WTC11 (cell line): ENCODE results near the gene PFN1. TPM values are rescaled to one million over a fixed set of nuclear protein-coding genes. Genes with fewer than 3 reads are reported as not detected.

Experiments used
- ATAC-seq: fragments of 200-7000 bp; cut with Tn5 transposase; 2 replicates; pipeline ENCODE4 v1.10.0; 2021; ENCODE audit warnings: mild to moderate bottlenecking, moderate library complexity
- CTCF ChIA-PET: fragments of 300-600 bp; sonication (Branson Sonifier 250); formaldehyde crosslinking; loops from one replicate; lab custom pipeline; 2021; ENCODE audit warnings: antibody characterized with exemption; lab: Charles Lee
- POLR2A ChIA-PET: fragments of 350-600 bp; sonication (Branson Sonifier 250); formaldehyde crosslinking; loops from one replicate; lab custom pipeline; 2021; ENCODE audit warnings: antibody characterized with exemption; lab: Charles Lee
- DNase-seq: peaks from one replicate; pipeline ENCODE4 v3.0.0; 2021; ENCODE audit warnings: low spot score
- H3K27ac Mint-ChIP-seq: 2 replicates; pipeline ENCODE4 v1.8.0; 2021; ENCODE audit warnings: mixed read lengths
- H3K27me3 Mint-ChIP-seq: 2 replicates; pipeline ENCODE4 v1.8.0; 2021; ENCODE audit warnings: low read depth, mild to moderate bottlenecking, moderate library complexity, mixed read lengths
- H3K36me3 Mint-ChIP-seq: 2 replicates; pipeline ENCODE4 v1.8.0; 2021; ENCODE audit warnings: mixed read lengths
- H3K4me1 Mint-ChIP-seq: 2 replicates; pipeline ENCODE4 v1.8.0; 2022; ENCODE audit warnings: mixed read lengths
- H3K4me3 Mint-ChIP-seq: 2 replicates; pipeline ENCODE4 v1.8.0; 2021; ENCODE audit warnings: mild to moderate bottlenecking, moderate library complexity, mixed read lengths
- H3K9me3 Mint-ChIP-seq: 2 replicates; pipeline ENCODE4 v1.8.0; 2021; ENCODE audit warnings: mixed read lengths
- ELF4 ChIP-seq: sonication (generic); formaldehyde crosslinking; IDR thresholded peaks from 2 replicates; pipeline ENCODE4 v1.8.1; 2022; ENCODE audit warnings: low read depth, mild to moderate bottlenecking, moderate library complexity, missing genetic modification reagents
- FOXK1 ChIP-seq: sonication (generic); formaldehyde crosslinking; IDR thresholded peaks from 2 replicates; pipeline ENCODE4 v1.8.0; 2022; ENCODE audit warnings: mild to moderate bottlenecking, moderate library complexity, missing genetic modification reagents
- HMGA2 ChIP-seq: fragments of 250-450 bp; sonication (Bioruptor Pico); IDR thresholded peaks from 2 replicates; pipeline ENCODE4 v1.4.0; 2021; ENCODE audit warnings: mild to moderate bottlenecking, moderate library complexity
- NFYB ChIP-seq: sonication (generic); formaldehyde crosslinking; conservative IDR thresholded peaks from 2 replicates; pipeline ENCODE4 v1.8.0; 2022; ENCODE audit warnings: low read depth, missing genetic modification reagents
- NR3C1 ChIP-seq: sonication (generic); formaldehyde crosslinking; conservative IDR thresholded peaks from 2 replicates; pipeline ENCODE4 v1.8.1; 2023; ENCODE audit warnings: low read depth, mild to moderate bottlenecking, missing genetic modification reagents
- PRRX2 ChIP-seq: fragments of 250-450 bp; sonication (Bioruptor Pico); IDR thresholded peaks from 2 replicates; pipeline ENCODE4 v1.8.0; 2021; ENCODE audit warnings: mild to moderate bottlenecking
- TEAD4 ChIP-seq: sonication (generic); formaldehyde crosslinking; IDR thresholded peaks from 2 replicates; pipeline ENCODE4 v1.8.0; 2022; ENCODE audit warnings: mild to moderate bottlenecking, missing genetic modification reagents
- TP53 ChIP-seq: sonication (generic); formaldehyde crosslinking; IDR thresholded peaks from 2 replicates; pipeline ENCODE4 v1.8.1; 2023; ENCODE audit warnings: mild to moderate bottlenecking, missing genetic modification reagents
- ZNF671 ChIP-seq: fragments of 250-450 bp; sonication (Bioruptor Pico); IDR thresholded peaks from 2 replicates; pipeline ENCODE4 v1.8.0; 2021; ENCODE audit warnings: mild to moderate bottlenecking
- total RNA-seq: library from RNA; stranded (reverse); gene quantifications from 3 replicates; pipeline ENCODE4 v1.2.3, GENCODE V29; 2021
- TF ChIP-seq, protein P1 (sequence below): sonication (generic); formaldehyde crosslinking; IDR thresholded peaks from 2 replicates; pipeline ENCODE4 v1.8.1; 2023; ENCODE audit warnings: mild to moderate bottlenecking, missing genetic modification reagents, moderate library complexity
- TF ChIP-seq, protein P2 (sequence below): fragments of 250-450 bp; sonication (Bioruptor Pico); conservative IDR thresholded peaks from 2 replicates; pipeline ENCODE4 v1.9.0; 2021; ENCODE audit warnings: mild to moderate bottlenecking
- TF ChIP-seq, protein P3 (sequence below): fragments of 250-450 bp; sonication (Bioruptor Pico); IDR thresholded peaks from 2 replicates; pipeline ENCODE4 v1.9.0; 2021; ENCODE audit warnings: moderate library complexity, mild to moderate bottlenecking, inconsistent platforms, borderline replicate concordance
- TF ChIP-seq, protein P4 (sequence below): fragments of 200-600 bp; IDR thresholded peaks from 2 replicates; pipeline ENCODE4 v1.8.0; 2022; ENCODE audit warnings: antibody characterized with exemption
- TF ChIP-seq, protein P5 (sequence below): sonication (generic); formaldehyde crosslinking; IDR thresholded peaks from 2 replicates; pipeline ENCODE4 v1.8.1; 2022; ENCODE audit warnings: mild to moderate bottlenecking, moderate library complexity, missing genetic modification reagents
- TF ChIP-seq, protein P6 (sequence below): fragments of 250-450 bp; sonication (Bioruptor Pico); IDR thresholded peaks from 2 replicates; pipeline ENCODE4 v1.9.0; 2021; ENCODE audit warnings: mild to moderate bottlenecking
- TF ChIP-seq, protein P7 (sequence below): sonication (generic); formaldehyde crosslinking; IDR thresholded peaks from 2 replicates; pipeline ENCODE4 v1.8.1; 2022; ENCODE audit warnings: missing genetic modification reagents, borderline replicate concordance
- TF ChIP-seq, protein P8 (sequence below): fragments of 250-450 bp; sonication (Bioruptor Pico); IDR thresholded peaks from 2 replicates; pipeline ENCODE4 v1.8.0; 2021; ENCODE audit warnings: mild to moderate bottlenecking

PFN1 gene
- total RNA-seq, 1 experiment from 2014 or later, result 1,289 TPM

DNA sequence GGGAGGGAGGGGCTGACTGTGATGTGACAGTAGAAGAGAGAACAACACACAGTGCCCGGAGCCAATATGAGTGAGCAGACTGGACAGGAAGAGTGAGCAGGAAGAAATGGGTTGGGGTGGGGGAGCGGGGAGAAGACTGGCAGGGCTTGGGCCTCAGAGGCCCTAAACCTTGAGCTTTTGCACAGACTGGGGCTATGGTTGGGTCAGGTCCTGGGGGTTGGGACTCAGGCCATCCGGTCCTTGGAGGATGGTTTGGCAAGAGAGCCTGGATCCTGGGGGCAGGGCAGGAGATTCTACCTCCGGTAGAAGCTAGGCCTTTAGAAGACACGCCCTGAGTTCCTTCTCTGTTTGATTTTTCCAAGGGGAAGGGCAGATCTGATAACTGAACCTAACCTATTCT lies 38.1 kb upstream of the PFN1 start (continued):
- no peak for TF ChIP-seq HMGA2
- TF ChIP-seq, protein P1, sequence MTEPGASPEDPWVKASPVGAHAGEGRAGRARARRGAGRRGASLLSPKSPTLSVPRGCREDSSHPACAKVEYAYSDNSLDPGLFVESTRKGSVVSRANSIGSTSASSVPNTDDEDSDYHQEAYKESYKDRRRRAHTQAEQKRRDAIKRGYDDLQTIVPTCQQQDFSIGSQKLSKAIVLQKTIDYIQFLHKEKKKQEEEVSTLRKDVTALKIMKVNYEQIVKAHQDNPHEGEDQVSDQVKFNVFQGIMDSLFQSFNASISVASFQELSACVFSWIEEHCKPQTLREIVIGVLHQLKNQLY, result no peak
- TF ChIP-seq TP53 (CRISPR knock-in tag), result no peak
- TF ChIP-seq FOXK1 (CRISPR knock-in tag), result no peak
- TF ChIP-seq NFYB (CRISPR knock-in tag), result no peak
- TF ChIP-seq, protein P2, sequence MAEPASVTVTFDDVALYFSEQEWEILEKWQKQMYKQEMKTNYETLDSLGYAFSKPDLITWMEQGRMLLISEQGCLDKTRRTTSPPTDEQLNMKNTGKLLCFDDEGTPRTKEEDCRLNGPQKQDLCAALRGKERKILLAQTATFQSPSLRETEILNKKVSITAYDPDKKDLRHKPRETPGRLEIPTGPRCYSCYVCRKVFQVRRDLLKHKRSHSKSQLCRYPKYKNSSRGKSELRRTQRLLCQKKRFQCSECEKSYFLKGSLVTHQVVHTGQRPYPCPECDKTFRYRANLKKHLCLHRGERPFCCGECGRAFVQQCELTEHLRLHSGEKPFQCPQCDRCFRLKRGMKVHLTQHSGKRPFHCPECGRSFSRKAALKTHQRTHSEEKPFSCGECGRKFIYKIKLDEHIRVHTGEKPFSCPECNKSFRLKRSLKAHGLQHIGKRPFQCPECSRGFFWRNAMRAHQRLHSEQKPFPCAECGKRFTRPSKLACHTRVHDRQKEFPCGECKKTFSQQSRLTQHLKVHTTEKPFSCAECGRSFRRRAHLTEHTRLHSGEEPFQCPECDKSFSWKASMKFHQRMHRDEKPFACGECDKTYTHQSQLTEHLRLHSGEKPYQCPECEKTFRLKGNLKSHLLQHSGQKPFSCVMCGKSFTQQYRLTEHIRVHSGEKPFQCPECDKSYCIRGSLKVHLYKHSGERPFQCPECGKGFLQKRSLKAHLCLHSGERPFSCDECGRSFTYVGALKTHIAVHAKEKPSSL (CRISPR knock-in tag), result no peak
- no peak for TF ChIP-seq NR3C1 (CRISPR knock-in tag)
- TF ChIP-seq ZNF671 (CRISPR knock-in tag), result no peak

DNA sequence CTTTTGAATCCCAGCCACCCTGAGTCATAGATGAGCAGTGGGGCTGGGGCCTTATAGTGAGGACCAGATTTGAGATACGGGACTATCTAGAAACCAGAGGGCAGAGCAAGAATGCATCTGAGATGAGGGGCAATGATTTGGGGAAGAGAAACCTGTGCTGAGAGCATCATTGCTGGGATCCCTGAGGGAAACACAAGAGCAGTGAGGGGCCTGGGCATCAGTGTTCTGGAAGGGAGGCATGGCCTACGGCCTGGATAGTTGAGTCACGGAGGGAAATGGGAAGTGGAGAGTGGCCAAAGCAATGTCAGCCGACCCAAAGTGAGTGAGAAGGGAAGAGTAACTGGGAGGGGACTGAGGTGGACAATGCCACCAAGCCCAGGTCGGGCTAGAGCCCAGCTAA lies 34.0 kb upstream of the PFN1 start:
- ATAC-seq (no peak), DNase-seq (no peak)
- Mint-ChIP-seq H3K4me3 (no peak overlapping the region), H3K4me1 (peaks cover 15% of the 10 kb centered on the region), H3K27me3 (peaks cover 37% of the 10 kb centered on the region), H3K36me3 (no peaks in the 10 kb centered on the region), H3K9me3 (no peaks in the 10 kb centered on the region), H3K27ac (no peak overlapping the region)
- ChIA-PET POLR2A (no interaction called here), CTCF (no interaction called here)
- TF ChIP-seq, protein P3, sequence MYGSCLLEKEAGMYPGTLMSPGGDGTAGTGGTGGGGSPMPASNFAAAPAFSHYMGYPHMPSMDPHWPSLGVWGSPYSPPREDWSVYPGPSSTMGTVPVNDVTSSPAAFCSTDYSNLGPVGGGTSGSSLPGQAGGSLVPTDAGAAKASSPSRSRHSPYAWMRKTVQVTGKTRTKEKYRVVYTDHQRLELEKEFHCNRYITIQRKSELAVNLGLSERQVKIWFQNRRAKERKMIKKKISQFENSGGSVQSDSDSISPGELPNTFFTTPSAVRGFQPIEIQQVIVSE (CRISPR knock-in tag), result no peak

DNA sequence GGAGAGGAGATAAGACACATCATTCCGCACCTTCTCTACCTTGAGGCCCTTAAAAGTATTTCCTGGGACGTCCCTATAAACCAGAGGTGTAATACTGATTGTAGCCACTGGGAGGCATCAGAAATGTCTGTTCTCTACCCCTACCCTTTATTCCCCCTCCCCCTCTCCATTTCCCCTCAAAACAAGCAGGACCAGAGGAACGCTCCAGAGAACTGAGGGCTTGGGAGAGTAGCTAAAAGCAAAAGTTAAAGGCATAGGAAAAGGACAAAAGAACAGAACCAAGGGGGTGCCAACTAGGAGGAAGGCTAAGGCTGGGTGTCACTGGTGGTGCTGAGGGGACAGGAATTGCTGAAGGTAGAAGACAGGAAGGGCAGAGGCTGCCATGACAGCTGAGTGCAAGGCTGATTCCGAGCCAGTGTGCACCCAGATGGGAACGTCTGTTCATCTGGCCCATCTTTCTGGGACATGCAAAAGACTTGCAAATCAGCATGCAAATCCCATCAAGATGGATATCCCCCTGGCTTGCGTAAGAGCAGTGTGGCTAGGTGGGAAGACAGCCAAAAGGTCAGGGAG lies 32.4 kb upstream of the PFN1 start:
- Mint-ChIP-seq H3K27ac (no peak overlapping the region), H3K27me3 (peaks cover 43% of the 10 kb centered on the region), H3K4me3 (no peak overlapping the region), H3K4me1 (peaks cover 5% of the 10 kb centered on the region), H3K36me3 (no peaks in the 10 kb centered on the region), H3K9me3 (no peaks in the 10 kb centered on the region)
- peak; percentile 91 for ATAC-seq
- TF ChIP-seq, protein P4, sequence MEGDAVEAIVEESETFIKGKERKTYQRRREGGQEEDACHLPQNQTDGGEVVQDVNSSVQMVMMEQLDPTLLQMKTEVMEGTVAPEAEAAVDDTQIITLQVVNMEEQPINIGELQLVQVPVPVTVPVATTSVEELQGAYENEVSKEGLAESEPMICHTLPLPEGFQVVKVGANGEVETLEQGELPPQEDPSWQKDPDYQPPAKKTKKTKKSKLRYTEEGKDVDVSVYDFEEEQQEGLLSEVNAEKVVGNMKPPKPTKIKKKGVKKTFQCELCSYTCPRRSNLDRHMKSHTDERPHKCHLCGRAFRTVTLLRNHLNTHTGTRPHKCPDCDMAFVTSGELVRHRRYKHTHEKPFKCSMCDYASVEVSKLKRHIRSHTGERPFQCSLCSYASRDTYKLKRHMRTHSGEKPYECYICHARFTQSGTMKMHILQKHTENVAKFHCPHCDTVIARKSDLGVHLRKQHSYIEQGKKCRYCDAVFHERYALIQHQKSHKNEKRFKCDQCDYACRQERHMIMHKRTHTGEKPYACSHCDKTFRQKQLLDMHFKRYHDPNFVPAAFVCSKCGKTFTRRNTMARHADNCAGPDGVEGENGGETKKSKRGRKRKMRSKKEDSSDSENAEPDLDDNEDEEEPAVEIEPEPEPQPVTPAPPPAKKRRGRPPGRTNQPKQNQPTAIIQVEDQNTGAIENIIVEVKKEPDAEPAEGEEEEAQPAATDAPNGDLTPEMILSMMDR, result peak; percentile 78
- TF ChIP-seq, protein P5, sequence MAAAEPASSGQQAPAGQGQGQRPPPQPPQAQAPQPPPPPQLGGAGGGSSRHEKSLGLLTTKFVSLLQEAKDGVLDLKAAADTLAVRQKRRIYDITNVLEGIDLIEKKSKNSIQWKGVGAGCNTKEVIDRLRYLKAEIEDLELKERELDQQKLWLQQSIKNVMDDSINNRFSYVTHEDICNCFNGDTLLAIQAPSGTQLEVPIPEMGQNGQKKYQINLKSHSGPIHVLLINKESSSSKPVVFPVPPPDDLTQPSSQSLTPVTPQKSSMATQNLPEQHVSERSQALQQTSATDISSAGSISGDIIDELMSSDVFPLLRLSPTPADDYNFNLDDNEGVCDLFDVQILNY (CRISPR knock-in tag), result no peak
- peak; percentile 31 for DNase-seq
- CTCF ChIA-PET, result interaction anchor here (0.6 to 2.3 kb wide), 11 partner anchors 10 to 81 kb away, joined by 3 to 33 read pairs (median 6); partner anchors contain the start of genes INCA1, KIF1C, PFN1 and RNF167
- POLR2A ChIA-PET, result interaction anchor here (0.7 kb wide), 1 partner anchor 31 kb away, joined by 3 read pairs; no protein-coding TSS in a partner anchor

DNA sequence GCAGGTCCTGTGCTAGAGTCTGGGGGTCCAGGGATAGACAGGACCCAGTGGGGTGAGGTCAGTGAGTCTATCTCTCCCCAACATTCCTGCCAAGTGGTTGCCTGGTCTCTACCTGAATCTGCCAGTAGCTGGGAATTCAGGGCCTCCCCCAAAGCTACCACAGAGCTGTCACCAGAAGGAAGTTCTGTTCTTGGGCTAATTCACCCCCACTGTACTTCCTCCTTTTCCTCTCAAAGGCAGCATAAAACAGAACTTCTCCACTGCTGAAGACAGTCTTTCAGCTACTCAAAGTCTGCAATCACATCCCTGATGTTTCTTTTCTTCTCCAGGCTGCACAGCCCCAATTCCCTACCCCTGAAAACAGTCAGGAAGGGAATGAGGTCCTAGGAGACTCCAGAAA lies 30.4 kb upstream of the PFN1 start:
- POLR2A ChIA-PET, result no interaction called here
- Mint-ChIP-seq H3K27me3 (peaks cover 58% of the 10 kb centered on the region), H3K4me1 (peaks cover 5% of the 10 kb centered on the region), H3K36me3 (no peaks in the 10 kb centered on the region), H3K4me3 (no peak overlapping the region), H3K9me3 (no peaks in the 10 kb centered on the region), H3K27ac (no peak overlapping the region)
- DNase-seq, result no peak
- no peak for ATAC-seq
- CTCF ChIA-PET, result interaction anchor here (0.8 to 1.2 kb wide), 3 partner anchors 11 to 84 kb away, joined by 3 read pairs; no protein-coding TSS in a partner anchor
- TF ChIP-seq, protein P6, sequence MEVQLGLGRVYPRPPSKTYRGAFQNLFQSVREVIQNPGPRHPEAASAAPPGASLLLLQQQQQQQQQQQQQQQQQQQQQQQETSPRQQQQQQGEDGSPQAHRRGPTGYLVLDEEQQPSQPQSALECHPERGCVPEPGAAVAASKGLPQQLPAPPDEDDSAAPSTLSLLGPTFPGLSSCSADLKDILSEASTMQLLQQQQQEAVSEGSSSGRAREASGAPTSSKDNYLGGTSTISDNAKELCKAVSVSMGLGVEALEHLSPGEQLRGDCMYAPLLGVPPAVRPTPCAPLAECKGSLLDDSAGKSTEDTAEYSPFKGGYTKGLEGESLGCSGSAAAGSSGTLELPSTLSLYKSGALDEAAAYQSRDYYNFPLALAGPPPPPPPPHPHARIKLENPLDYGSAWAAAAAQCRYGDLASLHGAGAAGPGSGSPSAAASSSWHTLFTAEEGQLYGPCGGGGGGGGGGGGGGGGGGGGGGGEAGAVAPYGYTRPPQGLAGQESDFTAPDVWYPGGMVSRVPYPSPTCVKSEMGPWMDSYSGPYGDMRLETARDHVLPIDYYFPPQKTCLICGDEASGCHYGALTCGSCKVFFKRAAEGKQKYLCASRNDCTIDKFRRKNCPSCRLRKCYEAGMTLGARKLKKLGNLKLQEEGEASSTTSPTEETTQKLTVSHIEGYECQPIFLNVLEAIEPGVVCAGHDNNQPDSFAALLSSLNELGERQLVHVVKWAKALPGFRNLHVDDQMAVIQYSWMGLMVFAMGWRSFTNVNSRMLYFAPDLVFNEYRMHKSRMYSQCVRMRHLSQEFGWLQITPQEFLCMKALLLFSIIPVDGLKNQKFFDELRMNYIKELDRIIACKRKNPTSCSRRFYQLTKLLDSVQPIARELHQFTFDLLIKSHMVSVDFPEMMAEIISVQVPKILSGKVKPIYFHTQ (CRISPR knock-in tag), result no peak
- TF ChIP-seq, protein P7, sequence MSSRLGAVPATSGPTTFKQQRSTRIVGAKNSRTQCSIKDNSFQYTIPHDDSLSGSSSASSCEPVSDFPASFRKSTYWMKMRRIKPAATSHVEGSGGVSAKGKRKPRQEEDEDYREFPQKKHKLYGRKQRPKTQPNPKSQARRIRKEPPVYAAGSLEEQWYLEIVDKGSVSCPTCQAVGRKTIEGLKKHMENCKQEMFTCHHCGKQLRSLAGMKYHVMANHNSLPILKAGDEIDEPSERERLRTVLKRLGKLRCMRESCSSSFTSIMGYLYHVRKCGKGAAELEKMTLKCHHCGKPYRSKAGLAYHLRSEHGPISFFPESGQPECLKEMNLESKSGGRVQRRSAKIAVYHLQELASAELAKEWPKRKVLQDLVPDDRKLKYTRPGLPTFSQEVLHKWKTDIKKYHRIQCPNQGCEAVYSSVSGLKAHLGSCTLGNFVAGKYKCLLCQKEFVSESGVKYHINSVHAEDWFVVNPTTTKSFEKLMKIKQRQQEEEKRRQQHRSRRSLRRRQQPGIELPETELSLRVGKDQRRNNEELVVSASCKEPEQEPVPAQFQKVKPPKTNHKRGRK (CRISPR knock-in tag), result no peak
- TF ChIP-seq TEAD4 (CRISPR knock-in tag) (no peak), ELF4 (CRISPR knock-in tag) (no peak), PRRX2 (CRISPR knock-in tag) (no peak)
- TF ChIP-seq, protein P8, sequence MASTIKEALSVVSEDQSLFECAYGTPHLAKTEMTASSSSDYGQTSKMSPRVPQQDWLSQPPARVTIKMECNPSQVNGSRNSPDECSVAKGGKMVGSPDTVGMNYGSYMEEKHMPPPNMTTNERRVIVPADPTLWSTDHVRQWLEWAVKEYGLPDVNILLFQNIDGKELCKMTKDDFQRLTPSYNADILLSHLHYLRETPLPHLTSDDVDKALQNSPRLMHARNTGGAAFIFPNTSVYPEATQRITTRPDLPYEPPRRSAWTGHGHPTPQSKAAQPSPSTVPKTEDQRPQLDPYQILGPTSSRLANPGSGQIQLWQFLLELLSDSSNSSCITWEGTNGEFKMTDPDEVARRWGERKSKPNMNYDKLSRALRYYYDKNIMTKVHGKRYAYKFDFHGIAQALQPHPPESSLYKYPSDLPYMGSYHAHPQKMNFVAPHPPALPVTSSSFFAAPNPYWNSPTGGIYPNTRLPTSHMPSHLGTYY (CRISPR knock-in tag), result no peak
